Natural killer cell (primary cell): Measurements from ENCODE around the gene TMEM87B. TPM values are rescaled to one million over a fixed set of nuclear protein-coding genes. Genes with fewer than 3 reads are reported as not detected.

ENCODE experiments used
- ATAC-seq, 3 donors: fragments of 150-1000 bp in 2 of 3; fragments of 200-7000 bp in 1 of 3; cut with Tn5 transposase; 1 replicate in 1 of 3; 2 replicates in 2 of 3; pipeline ENCODE4 v1.10.0; 2021; ENCODE audit warnings: mild to moderate bottlenecking in 2 of 3, moderate library complexity in 2 of 3
- DNase-seq, 2 donors: peaks; one replicate each; pipeline versions ENCODE4 v3.0.0 to v3.0.0-alpha.2; 2013 to 2021; ENCODE audit warnings: mixed read lengths in 1 of 2
- H3K27ac ChIP-seq: one replicate; pipeline ENCODE4 v1.5.1; 2013; ENCODE audit warnings: mild to moderate bottlenecking, low read length
- H3K27me3 ChIP-seq: one replicate; pipeline ENCODE4 v1.6.1; 2013; ENCODE audit warnings: low read length; ENCODE audit not compliant: control insufficient read depth, insufficient read depth
- H3K36me3 ChIP-seq: one replicate; pipeline ENCODE4 v1.6.1; 2013; ENCODE audit warnings: low read length; ENCODE audit not compliant: control insufficient read depth, insufficient read depth
- H3K4me1 ChIP-seq: one replicate; pipeline ENCODE4 v1.6.1; 2013; ENCODE audit warnings: low read length; ENCODE audit not compliant: control insufficient read depth, insufficient read depth
- H3K4me3 ChIP-seq: one replicate; pipeline ENCODE4 v1.5.1; 2013; ENCODE audit warnings: low read length
- H3K9me3 ChIP-seq: one replicate; pipeline ENCODE4 v1.6.1; 2013; ENCODE audit warnings: low read length; ENCODE audit not compliant: control insufficient read depth, insufficient read depth
- H3K27ac Mint-ChIP-seq, 2 donors: one replicate each; pipeline ENCODE4 v1.8.0; 2022; ENCODE audit warnings: mild to moderate bottlenecking in 2 of 2, mixed read lengths in 2 of 2, moderate library complexity in 1 of 2
- H3K27me3 Mint-ChIP-seq, 2 donors: one replicate each; pipeline ENCODE4 v1.8.0; 2022; ENCODE audit warnings: low read depth in 2 of 2, mixed read lengths in 2 of 2
- H3K36me3 Mint-ChIP-seq: one replicate; pipeline ENCODE4 v1.8.0; 2022; ENCODE audit warnings: mixed read lengths
- H3K4me1 Mint-ChIP-seq, 2 donors: one replicate each; pipeline ENCODE4 v1.8.0; 2022; ENCODE audit warnings: mixed read lengths in 2 of 2
- H3K4me3 Mint-ChIP-seq: one replicate; pipeline ENCODE4 v1.8.0; 2022; ENCODE audit warnings: mild to moderate bottlenecking, moderate library complexity, mixed read lengths
- H3K9me3 Mint-ChIP-seq, 2 donors: one replicate each; pipeline ENCODE4 v1.8.0; 2022; ENCODE audit warnings: mixed read lengths in 2 of 2
- WGBS: methylation state at CpG from one replicate; pipeline ENCODE4 v1.1.7; 2013; ENCODE audit warnings: missing lambda C conversion rate; ENCODE audit not compliant: insufficient coverage; 5-methylcytosine and 5-hydroxymethylcytosine counted together
- intact Hi-C: fragments of 100-400 bp; cut with micrococcal nuclease; formaldehyde crosslinking; loops from one replicate; pipeline ENCODE4 v1.14.2; 2022
- total RNA-seq, 4 donors: library from RNA; stranded (reverse); fragments of 120-200 nt in 1 of 4; gene quantifications; one replicate each; pipeline versions ENCODE4 v1.2.3 to v1.2.4, GENCODE V29; 2013 to 2022
- TF ChIP-seq, protein P1 (sequence below): fragments of 200-600 bp; IDR thresholded peaks from one replicate; pipeline ENCODE4 v1.8.0; 2022; ENCODE audit warnings: antibody characterized with exemption

The TMEM87B gene
- total RNA-seq, 3 donors from 2014 or later (not counting 1 experiment from before 2014, with no cell fraction given), result 9.6 to 15.7 (median 13.6) TPM

DNA sequence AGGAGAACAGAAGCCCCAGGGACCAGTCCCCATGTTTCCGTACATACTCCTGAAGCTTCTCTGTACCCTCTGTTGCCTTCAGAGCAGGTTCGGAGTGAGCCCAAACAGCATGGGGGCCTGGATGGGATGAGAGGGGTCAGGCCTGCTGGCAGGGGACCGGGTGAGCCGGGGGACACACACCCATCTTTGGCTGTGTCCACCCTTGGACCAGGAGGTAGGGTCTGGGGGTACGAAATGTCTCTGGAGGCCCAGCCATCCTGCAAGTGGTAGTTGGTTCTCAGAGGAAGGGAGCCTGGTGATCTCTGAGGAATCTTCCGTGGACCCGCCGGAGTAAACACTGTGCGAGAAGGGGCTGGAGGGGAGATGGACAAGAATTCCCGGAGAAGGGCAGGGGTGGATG is 98.4 kb downstream of the TMEM87B start:
- TF ChIP-seq, protein P1, sequence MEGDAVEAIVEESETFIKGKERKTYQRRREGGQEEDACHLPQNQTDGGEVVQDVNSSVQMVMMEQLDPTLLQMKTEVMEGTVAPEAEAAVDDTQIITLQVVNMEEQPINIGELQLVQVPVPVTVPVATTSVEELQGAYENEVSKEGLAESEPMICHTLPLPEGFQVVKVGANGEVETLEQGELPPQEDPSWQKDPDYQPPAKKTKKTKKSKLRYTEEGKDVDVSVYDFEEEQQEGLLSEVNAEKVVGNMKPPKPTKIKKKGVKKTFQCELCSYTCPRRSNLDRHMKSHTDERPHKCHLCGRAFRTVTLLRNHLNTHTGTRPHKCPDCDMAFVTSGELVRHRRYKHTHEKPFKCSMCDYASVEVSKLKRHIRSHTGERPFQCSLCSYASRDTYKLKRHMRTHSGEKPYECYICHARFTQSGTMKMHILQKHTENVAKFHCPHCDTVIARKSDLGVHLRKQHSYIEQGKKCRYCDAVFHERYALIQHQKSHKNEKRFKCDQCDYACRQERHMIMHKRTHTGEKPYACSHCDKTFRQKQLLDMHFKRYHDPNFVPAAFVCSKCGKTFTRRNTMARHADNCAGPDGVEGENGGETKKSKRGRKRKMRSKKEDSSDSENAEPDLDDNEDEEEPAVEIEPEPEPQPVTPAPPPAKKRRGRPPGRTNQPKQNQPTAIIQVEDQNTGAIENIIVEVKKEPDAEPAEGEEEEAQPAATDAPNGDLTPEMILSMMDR, result no peak
- Mint-ChIP-seq H3K27me3 (no peaks in the 10 kb centered on the region), H3K4me3 (no peak overlapping the region), H3K9me3 (no peaks in the 10 kb centered on the region), H3K4me1 (peaks cover 17 to 25% of the 10 kb centered on the region in 2 donors), H3K27ac (no peak overlapping the region), H3K36me3 (no peaks in the 10 kb centered on the region)
- H3K36me3 ChIP-seq, result no peaks in the 10 kb centered on the region
- no peak overlapping the region for H3K4me3 ChIP-seq
- DNase-seq (no peak), ATAC-seq (no peak)
- no peak overlapping the region for H3K27ac ChIP-seq
- no peaks in the 10 kb centered on the region for H3K9me3 ChIP-seq
- peaks cover 32% of the 10 kb centered on the region for H3K4me1 ChIP-seq
- intact Hi-C loops, result no loop called here
- H3K27me3 ChIP-seq, result no peaks in the 10 kb centered on the region
- WGBS, result 98% methylated on average over 10 of the region's 10 CpGs

DNA sequence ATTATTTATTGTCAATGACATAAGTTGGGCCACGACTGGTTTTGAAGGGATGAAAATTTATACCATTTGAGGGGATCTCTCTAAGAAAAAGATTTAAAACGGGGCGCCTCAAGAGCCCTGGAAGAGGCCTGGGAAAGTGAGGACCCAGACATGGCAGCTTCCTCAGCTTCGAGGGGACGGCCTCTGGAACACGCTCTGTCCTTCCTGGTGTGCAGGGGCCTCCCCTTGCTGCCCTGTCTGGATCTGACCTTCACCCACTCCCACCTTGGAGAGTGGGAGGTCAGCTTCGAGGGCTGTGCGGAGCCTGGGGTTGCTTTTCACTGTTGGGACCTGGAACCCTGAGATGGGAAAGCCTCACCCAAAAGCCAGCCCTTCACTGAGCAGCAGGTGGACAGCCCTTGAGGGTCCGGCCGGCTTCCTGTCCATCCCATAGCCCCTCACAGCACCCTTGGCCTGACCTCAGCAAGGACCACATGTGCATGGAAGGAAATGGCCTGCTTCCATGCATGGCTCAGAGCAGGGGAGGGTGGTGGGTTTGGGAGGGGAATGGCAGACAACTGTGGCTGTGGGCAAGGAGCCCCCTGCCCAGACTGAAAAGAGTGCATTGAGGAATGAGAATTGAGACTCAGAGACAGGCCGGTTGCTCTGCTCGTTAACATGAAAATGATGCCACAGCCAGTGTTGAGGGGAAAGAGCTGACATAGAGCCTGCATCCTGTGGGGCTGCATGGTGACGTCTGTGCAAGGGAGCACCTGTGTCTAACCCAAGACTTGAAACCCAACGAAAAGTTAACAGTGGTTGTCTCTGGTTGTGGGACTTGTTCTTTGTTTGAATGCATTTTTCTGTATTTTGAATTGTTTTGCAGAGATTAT is 99.4 kb downstream of the TMEM87B start:
- H3K4me1 Mint-ChIP-seq, result peaks cover 17 to 25% of the 10 kb centered on the region in 2 donors
- DNase-seq (peak in 1 of 2 donors; percentile 76), ATAC-seq (peak in 2 of 3 donors; percentile 35 to 56)
- Histone ChIP-seq H3K4me3 (no peak overlapping the region), H3K27me3 (no peaks in the 10 kb centered on the region), H3K9me3 (no peaks in the 10 kb centered on the region), H3K36me3 (no peaks in the 10 kb centered on the region), H3K27ac (no peak overlapping the region), H3K4me1 (peaks cover 32% of the 10 kb centered on the region)
- no peak overlapping the region for H3K4me3 Mint-ChIP-seq
- H3K36me3 Mint-ChIP-seq, result no peaks in the 10 kb centered on the region
- H3K27me3 Mint-ChIP-seq, result no peaks in the 10 kb centered on the region
- intact Hi-C loops, result no loop called here
- 77% methylated on average over 14 of the region's 14 CpGs for WGBS
- H3K9me3 Mint-ChIP-seq, result no peaks in the 10 kb centered on the region
- H3K27ac Mint-ChIP-seq, result no peak overlapping the region
- TF ChIP-seq, protein P1, result no peak

DNA sequence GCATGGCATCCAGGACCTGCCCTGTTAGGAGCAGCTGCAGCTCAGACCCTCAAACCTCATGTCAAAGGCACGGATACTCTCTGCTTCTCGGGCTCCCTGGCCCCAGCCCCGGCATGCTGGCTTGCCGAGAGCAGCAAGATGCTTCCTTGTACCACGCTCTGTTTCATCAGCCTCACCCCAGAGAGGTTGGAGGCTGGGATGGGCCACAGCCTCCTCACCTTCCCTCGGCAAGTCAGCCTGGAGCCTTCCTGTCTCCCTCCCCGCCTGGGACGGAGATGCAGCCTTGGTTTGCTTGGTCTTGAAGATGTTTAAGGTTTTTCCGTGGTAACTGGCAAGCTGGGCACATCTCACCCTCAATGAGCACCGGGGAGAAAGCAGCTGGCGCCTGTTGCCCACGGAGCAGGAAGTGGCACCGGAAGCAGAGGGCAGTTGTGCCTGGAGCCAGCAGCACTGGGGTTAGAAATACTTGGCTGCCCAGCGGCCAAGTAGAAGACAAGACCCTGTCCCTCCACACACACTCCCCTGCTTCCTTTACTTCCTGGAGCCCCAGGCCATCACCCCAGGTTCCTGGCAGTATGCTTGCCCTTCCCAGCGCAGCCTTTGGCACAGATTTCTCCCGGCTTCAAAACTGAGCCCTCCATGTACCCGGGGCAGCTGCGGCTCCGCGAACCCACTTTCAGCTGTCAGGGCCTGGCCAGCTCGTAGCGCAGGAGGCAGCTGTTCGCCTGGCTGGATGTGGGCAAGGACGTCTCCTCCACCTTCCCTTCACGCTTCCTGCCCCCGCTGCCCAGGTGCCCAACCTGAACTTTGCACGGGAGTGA is 100.5 kb downstream of the TMEM87B start:
- peak in 1 of 2 donors; percentile 58 for DNase-seq

More for the DNA sequence above, 100.5 kb downstream of the TMEM87B start:
- Histone ChIP-seq H3K36me3 (no peaks in the 10 kb centered on the region), H3K4me3 (no peak overlapping the region), H3K27me3 (no peaks in the 10 kb centered on the region), H3K9me3 (no peaks in the 10 kb centered on the region), H3K4me1 (peaks cover 32% of the 10 kb centered on the region), H3K27ac (no peak overlapping the region)
- intact Hi-C loops, result no loop called here
- peak overlapping the region in 1 of 2 donors; percentile 70 for H3K27ac Mint-ChIP-seq
- 41% methylated on average over 27 of the region's 27 CpGs for WGBS
- peaks cover 0 to 2% of the 10 kb centered on the region in 2 donors for H3K27me3 Mint-ChIP-seq
- peak; percentile 38 to 71 (median 60) for ATAC-seq
- TF ChIP-seq, protein P1, result no peak
- peaks cover 17 to 29% of the 10 kb centered on the region in 2 donors for H3K4me1 Mint-ChIP-seq
- no peaks in the 10 kb centered on the region for H3K36me3 Mint-ChIP-seq
- no peaks in the 10 kb centered on the region for H3K9me3 Mint-ChIP-seq
- H3K4me3 Mint-ChIP-seq, result peak overlapping the region; percentile 71
